ENCODE results near the gene SDC4.
A peak's percentile ranks its signal among the peaks of the same experiment; 100 is the strongest.

Gene SDC4

GRCh38 chr20:45367126-45367525 is 18.9 kb upstream of the SDC4 start:
- H3K4me3 ChIP-seq (ENCODE audit: low read depth, low read length), result no peak overlapping the region
- TF ChIP-seq MYC (IDR thresholded peaks at IDR 0.05; ENCODE audit: low read depth, low read length) (no peak), POLR2A (IDR thresholded peaks at IDR 0.05; ENCODE audit: extremely low read depth, insufficient read length) (no peak)
- TF ChIP-seq, protein P1, sequence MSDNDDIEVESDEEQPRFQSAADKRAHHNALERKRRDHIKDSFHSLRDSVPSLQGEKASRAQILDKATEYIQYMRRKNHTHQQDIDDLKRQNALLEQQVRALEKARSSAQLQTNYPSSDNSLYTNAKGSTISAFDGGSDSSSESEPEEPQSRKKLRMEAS (IDR thresholded peaks at IDR 0.05; ENCODE audit: low read depth, low read length), result no peak
- TF ChIP-seq, protein P2, sequence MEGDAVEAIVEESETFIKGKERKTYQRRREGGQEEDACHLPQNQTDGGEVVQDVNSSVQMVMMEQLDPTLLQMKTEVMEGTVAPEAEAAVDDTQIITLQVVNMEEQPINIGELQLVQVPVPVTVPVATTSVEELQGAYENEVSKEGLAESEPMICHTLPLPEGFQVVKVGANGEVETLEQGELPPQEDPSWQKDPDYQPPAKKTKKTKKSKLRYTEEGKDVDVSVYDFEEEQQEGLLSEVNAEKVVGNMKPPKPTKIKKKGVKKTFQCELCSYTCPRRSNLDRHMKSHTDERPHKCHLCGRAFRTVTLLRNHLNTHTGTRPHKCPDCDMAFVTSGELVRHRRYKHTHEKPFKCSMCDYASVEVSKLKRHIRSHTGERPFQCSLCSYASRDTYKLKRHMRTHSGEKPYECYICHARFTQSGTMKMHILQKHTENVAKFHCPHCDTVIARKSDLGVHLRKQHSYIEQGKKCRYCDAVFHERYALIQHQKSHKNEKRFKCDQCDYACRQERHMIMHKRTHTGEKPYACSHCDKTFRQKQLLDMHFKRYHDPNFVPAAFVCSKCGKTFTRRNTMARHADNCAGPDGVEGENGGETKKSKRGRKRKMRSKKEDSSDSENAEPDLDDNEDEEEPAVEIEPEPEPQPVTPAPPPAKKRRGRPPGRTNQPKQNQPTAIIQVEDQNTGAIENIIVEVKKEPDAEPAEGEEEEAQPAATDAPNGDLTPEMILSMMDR (IDR thresholded peaks at IDR 0.05; ENCODE audit: low read depth, low read length), result no peak
- no peak for DNase-seq (ENCODE audit: low read depth)

- DNase-seq (ENCODE audit: low read depth), result no peak
- no peak overlapping the region for H3K4me3 ChIP-seq (ENCODE audit: low read depth, low read length)
- TF ChIP-seq, protein P2 (IDR thresholded peaks at IDR 0.05; ENCODE audit: low read depth, low read length), result no peak
- TF ChIP-seq POLR2A (IDR thresholded peaks at IDR 0.05; ENCODE audit: extremely low read depth, insufficient read length), result no peak
- TF ChIP-seq, protein P1 (IDR thresholded peaks at IDR 0.05; ENCODE audit: low read depth, low read length), result no peak
These were observed 18.4 kb upstream of the SDC4 start for GRCh38 chr20:45366631-45367030.

DNA sequence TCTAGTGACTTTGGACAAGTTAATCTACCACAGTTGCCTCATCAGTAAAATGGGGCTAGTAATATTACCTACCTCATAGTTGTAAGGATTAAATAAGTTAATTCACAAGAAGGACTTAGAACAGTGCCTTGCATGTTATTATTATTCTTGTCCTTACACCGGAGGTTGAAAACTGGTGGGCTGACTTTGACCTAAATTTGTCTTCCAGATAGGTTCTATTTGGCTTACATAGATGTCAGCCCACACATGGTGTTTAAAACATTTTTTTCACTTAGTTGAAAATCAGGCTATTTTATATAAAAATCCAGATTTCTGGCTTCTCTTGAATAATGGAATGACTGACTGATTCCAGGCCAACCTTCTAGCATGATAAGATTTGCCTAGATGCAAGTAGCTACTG is 18.0 kb upstream of the SDC4 start:
- no peak for DNase-seq (ENCODE audit: low read depth)
- TF ChIP-seq POLR2A (IDR thresholded peaks at IDR 0.05; ENCODE audit: extremely low read depth, insufficient read length) (no peak), MYC (IDR thresholded peaks at IDR 0.05; ENCODE audit: low read depth, low read length) (no peak)
- TF ChIP-seq, protein P1 (IDR thresholded peaks at IDR 0.05; ENCODE audit: low read depth, low read length), result no peak
- TF ChIP-seq, protein P2 (IDR thresholded peaks at IDR 0.05; ENCODE audit: low read depth, low read length), result no peak
- H3K4me3 ChIP-seq (ENCODE audit: low read depth, low read length), result no peak overlapping the region

GRCh38 chr20:45365444-45365970 is 17.3 kb upstream of the SDC4 start:
- no peak for TF ChIP-seq POLR2A (IDR thresholded peaks at IDR 0.05; ENCODE audit: extremely low read depth, insufficient read length)
- no peak for TF ChIP-seq MYC (IDR thresholded peaks at IDR 0.05; ENCODE audit: low read depth, low read length)
- TF ChIP-seq, protein P2 (IDR thresholded peaks at IDR 0.05; ENCODE audit: low read depth, low read length), result no peak
- TF ChIP-seq, protein P1 (IDR thresholded peaks at IDR 0.05; ENCODE audit: low read depth, low read length), result no peak
- no peak overlapping the region for H3K4me3 ChIP-seq (ENCODE audit: low read depth, low read length)
- no peak for DNase-seq (ENCODE audit: low read depth)

DNA sequence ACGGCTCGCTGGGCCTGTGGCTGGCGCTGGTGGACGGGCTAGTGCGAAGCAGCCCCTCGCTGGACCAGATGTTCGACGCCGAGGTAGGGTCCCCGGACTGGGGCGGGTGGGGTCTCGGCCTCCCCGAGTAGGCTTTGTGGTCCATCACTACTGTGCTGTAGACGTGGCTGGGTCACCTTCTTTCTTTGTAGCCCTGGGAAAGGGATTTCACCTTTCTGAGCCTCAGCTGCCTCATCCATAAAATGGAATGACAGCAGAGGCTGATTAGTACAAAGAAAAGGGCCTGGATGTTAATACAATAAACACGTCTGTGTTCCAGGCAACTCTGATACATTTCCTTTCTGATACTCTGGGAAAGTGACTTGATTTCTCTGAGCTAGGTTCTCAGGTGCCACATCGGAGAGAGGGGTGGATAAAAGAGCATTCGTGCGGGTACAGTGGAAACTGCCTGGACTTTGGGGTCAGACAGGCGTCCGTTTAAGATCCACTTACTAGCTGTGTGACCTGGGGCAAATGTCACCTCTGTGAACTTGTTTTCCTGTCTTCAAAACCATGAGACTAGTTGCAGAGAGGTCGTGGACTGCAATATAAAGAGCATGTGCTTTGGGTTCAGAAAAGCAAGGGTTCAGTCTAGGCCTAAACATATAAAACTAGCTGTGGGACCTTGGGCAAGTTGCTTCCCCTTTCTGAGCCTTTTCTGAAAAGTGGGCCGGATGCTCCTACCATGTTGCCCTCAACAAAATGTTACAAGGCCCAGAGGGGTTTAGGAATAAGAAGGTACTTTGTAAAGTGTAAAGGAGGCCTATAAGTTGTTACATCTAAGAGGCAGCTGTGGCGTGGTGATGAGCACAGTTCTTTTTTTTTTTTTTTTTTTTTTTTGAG is 15.6 kb upstream of the SDC4 start:
- TF ChIP-seq, protein P1 (IDR thresholded peaks at IDR 0.05; ENCODE audit: low read depth, low read length), result 0 out of 2 replicates have a peak, but pooled peaks have one; percentile 19
- no peak for TF ChIP-seq POLR2A (IDR thresholded peaks at IDR 0.05; ENCODE audit: extremely low read depth, insufficient read length)
- H3K4me3 ChIP-seq (ENCODE audit: low read depth, low read length), result peak overlapping the region; percentile 85
- DNase-seq (ENCODE audit: low read depth), result peak; percentile 58
